HEK293T (cell line): Measurements from ENCODE around the gene TRERF1.

Experiments
- L3MBTL2 ChIP-seq: fragments of 450-650 bp; conservative IDR thresholded peaks from 2 replicates; pipeline ENCODE4 v1.6.1; 2016; ENCODE audit warnings: mild to moderate bottlenecking
- PKNOX1 ChIP-seq: fragments of 450-650 bp; IDR thresholded peaks from 2 replicates; pipeline ENCODE4 v1.6.1; 2016
- SP1 ChIP-seq: fragments of 450-650 bp; IDR thresholded peaks from 2 replicates; pipeline ENCODE4 v1.6.1; 2017
- SUZ12 ChIP-seq: fragments of 450-650 bp; IDR thresholded peaks from 2 replicates; pipeline ENCODE4 v1.6.1; 2016; ENCODE audit warnings: mild to moderate bottlenecking

GRCh38 chr6:42350911-42351310 is 100.8 kb downstream of the TRERF1 start:
- TF ChIP-seq L3MBTL2 (no peak), SUZ12 (no peak), SP1 (no peak), PKNOX1 (no peak)
